Measurements from ENCODE around the gene ELF2. TPM values are rescaled to one million over a fixed set of nuclear protein-coding genes. Genes with fewer than 3 reads are reported as not detected.
A peak's percentile ranks its signal among the peaks of the same experiment; 100 is the strongest.
"Not testable (repeated sequence)": the region's sequence is repeated elsewhere in the genome, so short reads cannot be mapped to it uniquely, and the experiment has no call there.

ELF2 gene
- total RNA-seq, 1 donor from 2014 or later: 30.5 TPM

DNA sequence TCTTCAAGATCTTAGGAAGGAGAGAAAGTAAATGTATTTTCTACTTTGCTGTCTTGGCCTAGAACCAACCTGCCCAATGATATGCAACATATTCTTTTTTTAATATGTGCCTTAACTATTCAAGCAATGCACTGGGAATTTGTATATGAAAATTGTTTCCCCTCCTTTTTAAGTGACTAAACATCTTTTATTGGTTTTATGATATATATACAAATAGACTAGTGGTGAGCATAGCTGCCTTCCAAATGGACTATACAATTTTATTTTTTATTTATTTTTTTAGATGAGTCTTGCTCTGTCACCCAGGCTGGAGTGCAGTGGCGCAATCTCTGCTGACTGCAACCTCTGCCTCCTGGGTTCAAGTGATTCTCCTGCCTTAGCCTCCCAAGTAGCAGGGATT lies 151.2 kb downstream of the ELF2 start:
- intact Hi-C loops (cut with micrococcal nuclease): no loop called here
- Mint-ChIP-seq H3K4me1 (peaks cover 11% of the 10 kb centered on the region), H3K9me3 (no peaks in the 10 kb centered on the region), H3K27ac (no peak overlapping the region), H3K27me3 (no peaks in the 10 kb centered on the region), H3K36me3 (ENCODE audit: low read depth) (peaks cover 11% of the 10 kb centered on the region), H3K4me3 (no peak overlapping the region)
- no peak for DNase-seq

DNA sequence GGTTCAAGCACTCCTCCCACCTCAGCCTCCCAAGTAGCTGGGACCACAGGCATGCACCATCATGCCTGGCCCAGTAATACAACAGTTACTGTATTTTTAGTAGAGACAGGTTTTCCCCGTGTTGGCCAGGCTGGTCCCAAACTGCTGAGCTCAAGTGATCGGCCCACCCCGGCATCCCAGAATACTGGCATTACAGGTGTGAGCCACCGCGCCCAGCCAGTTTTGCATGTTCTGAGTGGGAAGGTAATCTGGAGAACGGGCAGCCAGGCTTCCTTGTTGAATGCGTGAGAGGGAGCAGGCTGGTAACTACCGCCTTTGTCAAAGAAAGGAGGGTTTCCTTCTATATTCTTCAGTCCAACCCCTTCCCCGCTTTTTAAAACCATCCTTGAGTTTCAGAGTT lies 152.3 kb downstream of the ELF2 start:
- H3K4me1 Mint-ChIP-seq: peaks cover 14% of the 10 kb centered on the region
- no peak overlapping the region for H3K4me3 Mint-ChIP-seq
- intact Hi-C loops (cut with micrococcal nuclease): no loop called here
- no peak overlapping the region for H3K27ac Mint-ChIP-seq
- no peak for DNase-seq
- H3K9me3 Mint-ChIP-seq: no peaks in the 10 kb centered on the region
- no peaks in the 10 kb centered on the region for H3K27me3 Mint-ChIP-seq
- peaks cover 15% of the 10 kb centered on the region for H3K36me3 Mint-ChIP-seq (ENCODE audit: low read depth)

DNA sequence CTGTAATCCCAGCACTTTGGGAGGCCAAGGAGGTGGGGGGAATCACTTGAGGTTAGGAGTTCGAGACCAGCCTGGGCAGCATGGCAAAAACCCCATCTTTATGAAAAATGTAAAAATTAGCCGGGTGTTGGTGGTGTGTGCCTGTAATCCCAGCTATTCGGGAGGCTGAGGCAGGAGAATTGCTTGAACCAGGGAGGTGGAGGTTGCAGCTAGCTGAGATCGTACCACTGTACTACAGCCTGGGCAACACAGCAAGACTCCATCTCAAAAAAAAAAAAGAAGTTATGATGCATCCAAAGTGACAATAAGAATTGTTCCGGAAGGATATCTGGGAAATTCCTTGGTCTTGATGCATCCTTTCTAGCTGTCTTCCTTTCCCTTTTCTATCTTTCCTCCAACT lies 154.2 kb downstream of the ELF2 start:
- Mint-ChIP-seq H3K4me1 (peaks cover 22% of the 10 kb centered on the region), H3K36me3 (ENCODE audit: low read depth) (peaks cover 19% of the 10 kb centered on the region), H3K9me3 (no peaks in the 10 kb centered on the region), H3K4me3 (no peak overlapping the region), H3K27ac (no peak overlapping the region), H3K27me3 (no peaks in the 10 kb centered on the region)
- no peak for DNase-seq
- intact Hi-C loops (cut with micrococcal nuclease): no loop called here

DNA sequence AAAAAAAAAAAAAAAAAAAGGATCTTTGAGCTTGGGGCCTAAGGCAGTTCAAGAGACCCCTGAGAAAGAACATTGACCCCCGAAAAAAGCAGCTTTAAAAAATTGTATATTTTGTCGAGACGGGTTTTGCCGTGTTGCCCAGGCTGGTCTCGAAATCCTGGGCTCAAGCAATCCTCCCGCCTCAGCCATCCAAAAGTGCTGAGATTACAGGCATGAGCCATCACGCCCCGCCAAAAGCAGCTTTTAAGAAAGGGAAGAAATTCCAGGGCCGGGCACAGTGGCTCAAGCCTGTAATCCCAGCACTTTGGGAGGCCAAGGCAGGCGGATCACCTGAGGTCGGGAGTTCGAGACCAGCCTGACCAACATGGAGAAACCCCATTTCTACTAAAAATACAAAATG lies 155.9 kb downstream of the ELF2 start:
- H3K27me3 Mint-ChIP-seq; intact Hi-C loops (cut with micrococcal nuclease); H3K27ac Mint-ChIP-seq; H3K4me3 Mint-ChIP-seq; H3K9me3 Mint-ChIP-seq; DNase-seq: not testable (repeated sequence)
- peaks cover 21% of the 10 kb centered on the region for H3K36me3 Mint-ChIP-seq (ENCODE audit: low read depth)
- H3K4me1 Mint-ChIP-seq: peaks cover 26% of the 10 kb centered on the region

DNA sequence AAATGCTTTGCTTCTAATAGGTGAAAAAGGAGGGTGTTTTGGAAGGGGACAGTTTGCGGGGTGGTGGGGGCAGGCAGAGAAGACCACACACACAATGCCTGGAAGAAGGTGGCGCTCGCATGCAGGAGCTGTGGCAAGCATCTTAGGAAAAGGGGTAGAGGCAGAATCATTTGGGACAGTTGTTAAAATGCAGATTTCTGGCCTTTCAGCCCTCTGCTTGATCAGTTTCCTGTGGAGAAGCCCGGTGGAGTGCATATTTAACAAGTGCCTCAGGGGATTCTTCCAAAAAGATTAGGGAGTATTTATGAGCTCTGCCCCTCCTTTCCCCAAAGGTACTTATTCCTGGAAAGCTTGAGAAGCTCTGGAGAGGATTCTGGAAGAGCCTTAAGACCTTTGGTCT lies 156.6 kb downstream of the ELF2 start:
- H3K9me3 Mint-ChIP-seq: no peaks in the 10 kb centered on the region
- intact Hi-C loops (cut with micrococcal nuclease): no loop called here
- peaks cover 21% of the 10 kb centered on the region for H3K36me3 Mint-ChIP-seq (ENCODE audit: low read depth)
- no peak overlapping the region for H3K4me3 Mint-ChIP-seq
- peak overlapping the region; percentile 5 for H3K27ac Mint-ChIP-seq
- peaks cover 26% of the 10 kb centered on the region for H3K4me1 Mint-ChIP-seq
- DNase-seq: no peak
- H3K27me3 Mint-ChIP-seq: no peaks in the 10 kb centered on the region

DNA sequence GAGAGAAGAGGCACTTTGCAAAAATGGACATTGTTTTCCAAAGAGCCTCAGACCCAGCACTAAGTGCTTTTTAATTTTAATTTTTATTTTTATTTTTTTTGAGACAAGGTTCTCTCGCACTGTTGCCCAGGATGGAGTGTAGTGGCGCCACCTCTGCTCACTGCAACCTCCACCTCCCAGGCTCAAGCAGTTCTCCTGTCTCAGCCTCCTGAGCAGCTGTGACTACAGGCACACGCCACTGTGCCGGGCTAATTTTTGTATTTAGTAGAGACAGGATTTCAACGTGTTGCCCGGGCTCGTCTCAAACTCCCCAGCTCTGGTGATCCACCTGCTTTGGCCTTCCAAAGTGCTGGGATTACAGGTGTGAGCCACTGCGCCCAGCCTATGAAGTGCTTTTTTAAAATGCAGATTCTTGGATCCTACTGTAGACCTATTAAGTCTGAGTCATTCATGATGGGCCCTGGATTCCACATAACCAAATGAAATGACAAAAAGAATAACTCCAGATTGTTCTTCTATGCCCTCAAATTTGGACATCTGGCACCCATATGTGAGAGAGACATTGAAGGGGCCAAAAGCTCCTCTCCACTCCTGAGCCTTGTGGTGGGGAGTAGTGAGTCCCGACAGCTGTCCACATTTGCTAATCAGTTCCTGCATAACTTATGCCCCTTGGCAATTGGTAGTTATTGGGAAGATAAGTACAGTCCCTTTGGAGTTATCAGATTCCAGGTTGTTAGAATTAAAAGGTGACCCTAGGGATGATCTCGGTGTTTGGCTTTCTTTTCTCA lies 157.9 kb downstream of the ELF2 start:
- intact Hi-C loops (cut with micrococcal nuclease): loop anchor here (10.0 kb wide), 3 partner anchors 636 to 1086 kb away; partner anchors contain the start of gene SLC7A11
- no peak for DNase-seq
- peaks cover 21% of the 10 kb centered on the region for H3K36me3 Mint-ChIP-seq (ENCODE audit: low read depth)
- H3K4me1 Mint-ChIP-seq: peaks cover 33% of the 10 kb centered on the region
- no peak overlapping the region for H3K27ac Mint-ChIP-seq
- H3K27me3 Mint-ChIP-seq: no peaks in the 10 kb centered on the region
- H3K9me3 Mint-ChIP-seq: no peaks in the 10 kb centered on the region
- H3K4me3 Mint-ChIP-seq: no peak overlapping the region

DNA sequence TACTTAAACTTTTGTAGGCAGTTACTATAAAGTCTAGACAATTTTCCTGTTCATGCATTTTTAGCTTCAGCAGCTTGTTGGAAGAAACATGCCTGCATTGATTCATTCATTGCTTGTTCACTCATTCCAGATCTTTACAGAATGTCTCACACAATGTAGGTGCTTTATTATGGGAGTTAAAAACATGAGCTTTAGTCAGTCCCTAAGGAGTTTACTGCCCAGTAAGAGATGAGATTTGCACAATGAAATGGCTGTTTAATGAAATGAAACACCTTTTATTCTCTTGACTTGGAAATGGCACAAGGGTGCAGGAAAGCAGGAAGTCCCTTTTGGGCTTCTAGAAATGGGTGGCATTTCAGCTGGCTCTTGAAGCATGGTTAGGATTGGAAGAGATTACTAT lies 158.5 kb downstream of the ELF2 start:
- DNase-seq: no peak
- no peak overlapping the region for H3K27ac Mint-ChIP-seq
- H3K4me3 Mint-ChIP-seq: peak overlapping the region; percentile 31
- intact Hi-C loops (cut with micrococcal nuclease): loop anchor here (10.0 kb wide), 3 partner anchors 636 to 1086 kb away; partner anchors contain the start of gene SLC7A11
- H3K4me1 Mint-ChIP-seq: peaks cover 39% of the 10 kb centered on the region
- H3K36me3 Mint-ChIP-seq (ENCODE audit: low read depth): peaks cover 21% of the 10 kb centered on the region
- H3K9me3 Mint-ChIP-seq: no peaks in the 10 kb centered on the region
- H3K27me3 Mint-ChIP-seq: no peaks in the 10 kb centered on the region

DNA sequence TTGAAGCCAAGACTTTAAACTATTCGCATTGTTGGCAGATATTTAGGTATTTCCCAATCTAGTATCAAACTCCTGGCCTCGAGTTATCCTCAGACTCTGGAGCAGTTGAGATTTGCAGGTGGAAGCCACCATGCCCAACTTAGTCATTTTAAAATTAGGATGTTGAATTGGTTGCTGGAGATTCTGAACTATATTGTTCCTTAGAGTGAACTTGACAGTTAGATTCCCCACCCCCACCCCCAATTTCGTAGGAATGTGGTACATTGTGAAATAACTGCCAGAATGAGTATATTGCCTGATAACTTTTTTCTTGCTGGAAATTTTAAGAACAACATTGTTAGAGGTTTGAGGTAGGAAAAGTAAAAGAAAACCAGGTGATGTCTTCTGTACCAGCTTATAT lies 159.2 kb downstream of the ELF2 start:
- Mint-ChIP-seq H3K4me3 (peak overlapping the region; percentile 31), H3K36me3 (ENCODE audit: low read depth) (peaks cover 18% of the 10 kb centered on the region), H3K4me1 (peaks cover 39% of the 10 kb centered on the region), H3K27me3 (no peaks in the 10 kb centered on the region), H3K27ac (no peak overlapping the region), H3K9me3 (no peaks in the 10 kb centered on the region)
- intact Hi-C loops (cut with micrococcal nuclease): loop anchor here (10.0 kb wide), 3 partner anchors 637 to 1087 kb away; partner anchors contain the start of gene SLC7A11
- no peak for DNase-seq

DNA sequence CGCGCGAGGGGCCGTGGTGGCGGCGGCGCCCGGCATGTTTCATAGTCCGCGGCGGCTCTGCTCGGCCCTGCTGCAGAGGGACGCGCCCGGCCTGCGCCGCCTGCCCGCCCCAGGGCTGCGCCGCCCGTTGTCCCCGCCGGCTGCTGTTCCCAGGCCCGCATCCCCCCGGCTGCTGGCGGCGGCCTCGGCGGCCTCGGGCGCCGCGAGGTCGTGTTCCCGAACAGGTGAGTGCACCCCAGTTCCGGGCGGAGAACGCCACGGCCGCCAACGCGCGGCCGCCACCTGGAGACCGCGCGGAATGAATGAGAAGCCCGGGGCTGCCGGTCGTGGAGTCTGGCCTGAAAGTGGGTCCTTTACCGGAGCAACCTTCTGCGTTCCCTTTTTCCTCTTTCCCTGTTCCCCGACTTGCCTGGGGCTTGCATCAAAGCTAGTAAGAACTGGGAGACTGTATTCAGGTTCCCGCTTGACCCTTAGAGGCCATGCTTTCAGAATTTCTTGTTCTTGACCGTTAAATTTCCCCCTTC lies 161.0 kb downstream of the ELF2 start:
- Mint-ChIP-seq H3K4me3 (peak overlapping the region; percentile 93), H3K27ac (peak overlapping the region; percentile 96), H3K36me3 (ENCODE audit: low read depth) (peaks cover 16% of the 10 kb centered on the region), H3K27me3 (no peaks in the 10 kb centered on the region), H3K4me1 (peaks cover 35% of the 10 kb centered on the region), H3K9me3 (peaks cover 4% of the 10 kb centered on the region)
- intact Hi-C loops (cut with micrococcal nuclease): loop anchor here (1.0 to 10.0 kb wide), 9 partner anchors 67 to 1509 kb away; partner anchors contain the start of genes ELF2, ELMOD2, NAA15 and SLC7A11
- DNase-seq: no peak

DNA sequence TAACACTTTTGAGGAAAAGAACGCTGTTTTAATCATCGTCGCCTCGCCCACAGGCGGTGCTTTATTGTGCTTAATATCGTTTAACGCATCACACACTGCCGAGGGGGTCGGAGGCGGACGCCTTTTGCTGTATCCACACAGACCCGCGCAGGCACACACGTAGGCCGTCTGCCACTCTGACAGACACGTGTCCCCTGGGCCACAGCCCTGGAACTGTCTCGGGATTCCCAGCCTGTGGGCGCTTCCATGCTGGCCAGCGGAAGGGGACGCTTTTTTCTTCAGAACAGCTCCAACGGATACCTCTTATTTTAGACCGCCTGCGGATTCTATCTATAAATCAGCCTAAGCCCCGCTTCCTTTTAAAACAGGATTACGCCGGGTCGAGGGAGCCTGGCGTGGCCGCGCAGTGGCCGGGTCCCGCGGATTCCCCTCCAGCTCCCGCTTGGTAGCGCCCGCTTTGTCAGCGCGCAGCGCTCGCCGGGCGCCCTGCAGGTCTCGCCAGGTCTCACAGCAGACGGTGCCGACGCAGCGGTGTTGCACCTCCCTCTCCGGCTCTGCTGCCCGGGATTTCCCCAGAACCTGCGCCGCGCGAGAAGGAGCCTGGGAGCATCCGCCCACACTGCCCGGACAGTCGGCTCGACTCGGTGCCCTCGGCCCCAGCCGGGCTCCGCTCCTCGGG lies 161.6 kb downstream of the ELF2 start, which contains the start of gene NOCT:
TSS of gene NOCT (plus strand) at position 513 of the 679 bp plus-strand sequence. CDS start 201 bp downstream, outside the sequence.
- Mint-ChIP-seq H3K4me1 (peaks cover 35% of the 10 kb centered on the region), H3K27ac (peak within 1 kb of the TSS; percentile 96), H3K36me3 (ENCODE audit: low read depth) (peaks cover 14% of the 10 kb centered on the region), H3K27me3 (no peaks in the 10 kb centered on the region), H3K4me3 (peak within 1 kb of the TSS; percentile 93), H3K9me3 (peaks cover 4% of the 10 kb centered on the region)
- intact Hi-C loops (cut with micrococcal nuclease): loop anchor here (1.0 to 10.0 kb wide), 9 partner anchors 68 to 1509 kb away; partner anchors contain the start of genes ELF2, ELMOD2, NAA15 and SLC7A11
- DNase-seq: peak; percentile 97

DNA sequence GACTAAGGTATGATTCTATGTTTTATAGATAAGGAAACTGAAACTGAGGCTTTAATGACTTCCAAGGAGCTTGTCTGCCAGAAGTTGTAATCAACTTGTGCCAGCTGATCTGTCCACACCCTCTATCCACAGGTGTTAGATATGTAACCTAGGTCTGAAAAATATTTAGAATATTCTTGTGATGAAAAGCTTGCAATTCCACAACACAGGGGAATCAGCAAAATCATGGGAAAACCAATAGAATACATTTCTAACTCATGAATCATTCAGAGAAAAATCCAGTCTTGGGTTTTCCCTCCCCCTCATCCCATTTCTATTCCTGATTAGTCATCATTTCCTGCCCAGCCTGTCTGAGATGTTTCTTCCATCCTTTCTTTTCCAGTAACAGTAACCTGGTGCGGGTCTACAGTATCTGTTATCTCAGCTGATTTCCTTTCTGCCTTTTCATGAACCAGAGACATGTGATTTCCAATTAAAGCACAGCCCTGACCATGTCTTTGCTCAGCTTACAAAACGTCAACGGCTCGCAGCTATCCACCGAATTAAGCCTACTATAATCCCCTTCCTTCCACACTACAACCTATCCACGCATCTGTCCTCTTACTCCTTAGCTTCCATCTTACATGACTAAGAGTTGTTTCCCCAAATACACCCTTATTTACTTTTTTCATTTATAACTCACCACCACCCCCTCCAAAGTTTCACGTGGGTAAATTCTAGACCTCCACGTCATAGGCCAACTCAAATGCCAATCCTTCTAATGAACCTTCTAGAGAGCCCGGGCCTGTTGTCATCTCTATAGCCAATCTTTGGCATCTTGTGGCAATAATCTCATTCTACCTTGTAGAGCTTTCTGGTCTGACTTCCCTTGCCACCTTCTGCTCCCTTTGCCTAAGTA lies 162.4 kb downstream of the ELF2 start:
- DNase-seq: peak; percentile 60
- peaks cover 10% of the 10 kb centered on the region for H3K36me3 Mint-ChIP-seq (ENCODE audit: low read depth)
- intact Hi-C loops (cut with micrococcal nuclease): loop anchor here (1.0 to 10.0 kb wide), 9 partner anchors 69 to 1510 kb away; partner anchors contain the start of genes ELF2, ELMOD2, NAA15 and SLC7A11
- peaks cover 4% of the 10 kb centered on the region for H3K9me3 Mint-ChIP-seq
- no peaks in the 10 kb centered on the region for H3K27me3 Mint-ChIP-seq
- H3K4me3 Mint-ChIP-seq: peak overlapping the region; percentile 93
- H3K4me1 Mint-ChIP-seq: peaks cover 29% of the 10 kb centered on the region
- peak overlapping the region; percentile 96 for H3K27ac Mint-ChIP-seq

DNA sequence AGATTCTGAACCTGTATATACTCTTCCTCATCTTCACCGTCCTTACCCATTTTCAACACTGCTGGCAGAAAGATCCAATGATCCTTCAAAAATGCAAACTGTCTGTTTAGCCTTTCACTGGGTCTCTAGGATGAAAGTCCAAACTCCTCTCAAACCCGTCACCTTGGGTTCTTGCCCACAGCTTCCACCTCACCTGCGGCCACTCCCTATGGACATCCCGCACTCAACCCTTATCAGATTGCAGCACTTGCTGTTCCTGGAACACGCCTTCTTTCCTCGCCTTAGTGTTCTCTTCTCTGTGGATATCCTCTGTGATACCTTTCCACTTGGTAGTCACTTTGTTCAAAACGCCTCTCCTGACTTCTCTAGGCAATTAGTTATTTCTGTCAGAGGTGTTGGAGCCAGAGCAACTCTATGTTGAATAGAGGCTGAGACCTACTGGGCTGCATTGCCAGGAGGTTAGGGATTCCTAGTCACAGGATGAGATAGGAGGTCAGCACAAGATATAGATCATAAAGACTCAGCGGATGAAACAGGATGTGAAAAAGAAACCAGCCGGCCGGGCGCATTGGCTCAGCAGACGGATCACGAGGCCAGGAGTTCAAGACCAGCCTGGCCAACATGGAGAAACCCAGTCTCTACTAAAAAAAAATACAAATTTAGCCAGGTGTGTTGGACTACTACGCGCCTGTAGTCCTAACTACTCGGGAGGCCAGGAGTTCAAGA lies 165.6 kb downstream of the ELF2 start:
- H3K27me3 Mint-ChIP-seq: no peaks in the 10 kb centered on the region
- DNase-seq: no peak
- peaks cover 4% of the 10 kb centered on the region for H3K9me3 Mint-ChIP-seq
- peaks cover 18% of the 10 kb centered on the region for H3K4me1 Mint-ChIP-seq
- peaks cover 2% of the 10 kb centered on the region for H3K36me3 Mint-ChIP-seq (ENCODE audit: low read depth)
- no peak overlapping the region for H3K4me3 Mint-ChIP-seq
- H3K27ac Mint-ChIP-seq: no peak overlapping the region
- intact Hi-C loops (cut with micrococcal nuclease): loop anchor here (10.0 kb wide), 3 partner anchors 643 to 1093 kb away; partner anchors contain the start of gene SLC7A11
